ENCODE results near the gene CCDC92B. TPM values are rescaled to one million over a fixed set of nuclear protein-coding genes. Genes with fewer than 3 reads are reported as not detected.

Gene CCDC92B
- total RNA-seq, 2 experiments from 2014 or later, result not detected

DNA sequence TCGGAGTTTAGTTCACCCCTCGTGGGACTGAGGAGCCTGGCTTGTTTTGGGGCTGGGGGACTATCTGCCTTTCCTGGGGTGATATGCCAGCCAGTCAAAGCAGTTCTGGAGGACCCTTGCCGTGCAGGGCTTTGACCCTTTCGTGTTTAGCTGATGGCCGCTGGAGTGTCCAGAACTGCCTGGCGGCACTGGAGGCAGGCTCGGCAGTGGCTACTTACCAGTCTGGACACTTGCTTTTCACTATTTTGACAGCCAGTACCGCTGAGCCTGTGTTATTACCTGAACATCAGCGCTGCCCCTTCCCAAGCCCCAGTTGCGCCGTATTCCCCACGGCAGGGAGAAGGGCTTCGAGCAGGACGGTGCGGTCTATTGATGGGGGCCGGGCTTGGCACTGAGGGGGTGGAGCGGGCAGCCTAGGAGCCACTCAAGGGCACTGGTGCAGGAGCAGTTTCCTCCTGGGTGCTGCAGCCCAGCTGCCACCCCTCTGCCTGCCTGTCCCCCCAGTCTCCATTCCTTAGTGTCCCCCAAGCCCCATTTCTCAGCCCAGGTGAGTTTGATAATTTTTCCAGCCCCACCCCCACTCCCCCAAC lies 18.6 kb downstream of the CCDC92B start:
- CTCF ChIA-PET, result no interaction called here
- POLR2A ChIA-PET, result no interaction called here

DNA sequence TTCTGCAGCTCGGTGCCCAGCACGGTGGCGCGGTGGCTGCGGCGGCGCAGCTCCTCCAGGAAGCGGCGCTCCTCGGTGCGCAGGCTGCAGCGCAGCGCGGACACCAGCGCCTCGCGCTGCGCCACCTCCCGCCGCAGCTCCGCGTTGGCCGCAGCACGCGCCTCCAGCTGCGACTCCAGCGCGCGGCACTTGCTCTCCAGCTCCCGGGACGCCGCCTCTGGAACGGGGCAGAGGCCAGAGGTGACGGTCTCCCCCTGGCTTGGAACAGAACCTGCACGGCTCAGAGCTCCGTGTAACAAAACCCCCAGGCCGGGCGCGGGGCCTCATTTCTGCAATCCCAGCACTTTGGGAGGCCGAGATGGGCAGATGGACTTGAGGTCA lies 24.7 kb downstream of the CCDC92B start:
- POLR2A ChIA-PET, result no interaction called here
- CTCF ChIA-PET, result no interaction called here

DNA sequence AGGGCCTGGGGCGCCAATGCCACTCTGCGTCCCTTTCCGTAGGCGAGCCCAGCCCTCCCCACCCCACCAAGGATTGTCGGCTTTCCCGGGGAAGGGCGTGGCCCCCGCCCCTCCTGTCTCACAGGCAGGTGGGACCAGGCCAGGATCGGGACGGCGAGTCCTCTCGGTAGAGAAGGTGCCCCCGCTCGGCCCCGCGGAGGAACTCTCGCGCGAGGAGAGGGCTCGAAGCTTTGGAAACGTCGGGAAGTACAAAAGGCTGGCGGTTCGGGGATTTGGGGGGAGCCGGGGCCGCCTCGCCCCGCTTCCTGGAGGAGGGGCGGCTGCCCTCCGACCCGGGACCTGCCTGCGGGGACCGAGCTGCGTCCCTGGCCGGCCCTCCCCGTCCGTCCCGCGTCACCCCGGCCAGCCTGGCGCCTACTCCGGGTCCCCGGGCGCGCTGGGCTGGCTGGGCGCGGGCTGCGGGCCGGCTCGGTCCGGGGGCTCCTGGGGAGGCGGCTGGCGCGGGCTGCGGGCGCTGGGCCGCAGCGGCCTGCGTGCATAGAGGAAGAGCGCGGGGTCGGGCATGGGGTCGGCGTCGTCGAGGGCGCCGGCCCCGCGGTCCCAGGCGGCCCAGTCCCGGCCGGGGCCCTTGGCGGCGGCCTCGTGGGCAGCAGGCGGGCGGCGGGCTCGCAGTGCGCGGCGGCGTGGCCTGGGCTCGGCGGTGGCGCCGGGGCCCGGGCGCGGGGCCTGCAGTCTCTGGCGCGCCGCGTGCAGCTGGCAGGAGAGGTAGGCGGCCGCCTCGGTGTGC lies 25.3 kb downstream of the CCDC92B start:
- ChIA-PET POLR2A (no interaction called here), CTCF (interaction anchor here (0.5 kb wide), 1 partner anchor 39 kb away, joined by 3 read pairs; no protein-coding TSS in a partner anchor)

DNA sequence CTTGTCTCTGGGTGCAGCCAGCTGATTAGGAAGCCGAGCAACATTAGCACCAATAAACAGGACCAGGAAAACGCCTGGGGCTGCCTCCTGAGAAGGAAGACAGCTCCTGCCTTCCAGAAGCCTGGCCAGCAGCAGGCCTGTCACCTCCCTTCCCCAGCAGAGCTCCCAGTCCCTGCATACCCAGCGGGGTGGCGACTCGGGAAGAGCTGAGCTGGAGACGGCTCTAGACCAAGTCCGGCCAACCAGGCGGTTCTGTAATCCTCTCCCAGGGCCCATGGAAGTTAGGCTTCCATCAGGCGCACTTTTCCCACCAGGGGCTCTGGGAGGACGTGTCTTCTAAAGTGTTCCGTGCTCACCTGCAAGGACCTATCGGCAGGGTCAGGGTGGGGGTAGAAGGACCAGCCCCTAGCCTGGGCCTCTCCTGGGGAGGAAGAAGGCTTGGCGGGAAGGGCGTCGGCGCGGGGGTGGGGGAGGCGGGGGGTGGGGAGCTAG lies 25.9 kb downstream of the CCDC92B start:
- ChIA-PET POLR2A (no interaction called here), CTCF (interaction anchor here (0.5 kb wide), 1 partner anchor 39 kb away, joined by 3 read pairs; no protein-coding TSS in a partner anchor)

DNA sequence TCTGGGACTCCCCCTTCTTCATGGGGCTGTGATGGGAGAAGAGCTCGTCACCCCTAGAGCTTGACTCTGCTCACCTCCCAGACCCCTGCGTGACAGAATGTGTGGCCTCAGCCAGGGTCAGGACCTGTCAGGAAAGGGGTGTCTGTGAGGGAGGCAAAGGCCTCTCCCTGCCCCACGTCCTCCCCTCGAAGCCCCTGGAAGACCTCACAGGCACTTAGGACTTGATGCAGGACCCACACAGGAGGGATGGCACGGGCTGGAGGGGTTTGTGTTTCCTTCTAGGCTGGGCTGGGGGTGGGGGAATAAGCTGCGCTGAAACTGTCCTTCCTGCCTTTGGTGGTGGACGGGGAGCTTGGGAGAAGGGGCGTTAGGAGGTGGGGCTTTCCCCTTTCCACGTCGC lies 26.8 kb downstream of the CCDC92B start:
- ChIA-PET CTCF (no interaction called here), POLR2A (no interaction called here)

DNA sequence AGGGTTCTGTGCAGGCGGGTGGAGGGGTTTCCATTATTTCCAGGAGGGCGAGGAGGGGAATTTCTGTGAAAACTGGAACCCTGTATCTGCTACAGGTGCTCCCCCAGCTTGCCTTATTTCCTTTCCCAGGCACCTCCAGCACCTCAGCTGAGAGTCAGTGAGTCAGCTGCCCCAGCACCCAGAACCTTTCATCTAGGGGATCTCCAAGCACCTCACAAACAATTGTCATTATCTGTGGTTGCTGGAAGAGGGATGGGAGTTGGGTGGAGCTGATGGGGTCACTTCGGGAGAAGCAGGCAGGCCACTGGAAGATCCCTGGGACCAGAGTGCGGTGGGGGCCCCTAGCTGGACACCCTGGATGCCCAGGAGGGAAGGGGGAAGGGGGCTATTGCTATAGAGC lies 27.8 kb downstream of the CCDC92B start:
- POLR2A ChIA-PET, result no interaction called here
- CTCF ChIA-PET, result no interaction called here

DNA sequence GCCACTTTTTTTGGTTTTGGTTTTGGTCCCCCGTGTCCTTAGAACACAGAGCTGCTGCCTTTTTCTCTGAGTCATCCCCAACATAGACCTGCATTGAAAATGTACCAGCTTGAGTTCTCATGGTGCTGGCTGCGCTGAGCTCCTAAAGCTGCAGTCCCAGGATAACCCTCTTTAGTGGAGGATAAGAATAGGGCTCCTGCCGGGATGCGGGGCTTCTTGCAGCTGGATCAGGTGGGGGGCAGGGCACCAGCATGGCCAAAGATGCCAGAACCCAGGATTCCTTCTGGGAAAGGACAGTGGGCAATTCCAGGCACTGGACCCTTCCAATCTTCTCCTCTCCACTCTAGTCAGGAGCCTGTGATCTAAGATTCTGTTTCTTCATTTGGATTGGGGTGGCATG lies 29.6 kb downstream of the CCDC92B start:
- POLR2A ChIA-PET, result no interaction called here

DNA sequence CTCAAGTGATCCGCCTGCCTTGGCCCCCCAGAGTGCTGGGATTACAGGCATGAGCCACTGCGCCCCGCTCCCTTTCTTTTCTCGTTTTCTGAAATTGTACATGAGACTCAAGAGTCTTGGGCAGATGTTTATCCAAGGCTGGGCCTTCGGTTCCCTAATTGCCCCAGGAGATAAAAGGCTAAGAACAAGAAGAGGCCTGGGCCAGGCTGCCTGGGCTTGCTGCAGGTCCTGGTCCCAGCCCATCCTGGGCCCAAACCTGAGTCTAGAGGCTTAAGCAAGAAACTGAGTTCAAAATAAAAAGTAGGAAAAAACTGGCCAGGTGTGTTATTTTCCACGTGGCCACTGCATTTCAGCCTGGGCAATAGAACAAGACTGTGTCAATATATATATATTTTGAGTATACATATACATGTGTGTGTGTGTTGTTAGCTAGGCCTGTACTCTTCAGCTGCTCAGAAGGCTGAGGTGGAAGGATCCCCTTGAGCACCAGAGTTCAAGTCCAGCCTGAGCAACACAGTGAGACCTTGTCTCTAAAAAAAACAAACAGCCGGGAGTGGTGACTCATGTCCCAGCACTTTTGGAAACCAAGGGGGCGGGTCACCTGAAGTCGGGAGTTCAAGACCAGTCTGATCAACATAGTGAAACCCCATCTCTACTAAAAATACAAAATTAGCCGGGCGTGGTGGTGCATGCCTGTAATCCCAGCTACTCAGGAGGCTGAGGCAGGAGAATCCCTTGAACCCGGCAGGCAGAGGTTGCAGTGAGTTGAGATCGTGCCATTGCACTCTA lies 31.1 kb downstream of the CCDC92B start:
- ChIA-PET CTCF (no interaction called here), POLR2A (no interaction called here)

More for the DNA sequence above, 29.6 kb downstream of the CCDC92B start:
- CTCF ChIA-PET, result no interaction called here

DNA sequence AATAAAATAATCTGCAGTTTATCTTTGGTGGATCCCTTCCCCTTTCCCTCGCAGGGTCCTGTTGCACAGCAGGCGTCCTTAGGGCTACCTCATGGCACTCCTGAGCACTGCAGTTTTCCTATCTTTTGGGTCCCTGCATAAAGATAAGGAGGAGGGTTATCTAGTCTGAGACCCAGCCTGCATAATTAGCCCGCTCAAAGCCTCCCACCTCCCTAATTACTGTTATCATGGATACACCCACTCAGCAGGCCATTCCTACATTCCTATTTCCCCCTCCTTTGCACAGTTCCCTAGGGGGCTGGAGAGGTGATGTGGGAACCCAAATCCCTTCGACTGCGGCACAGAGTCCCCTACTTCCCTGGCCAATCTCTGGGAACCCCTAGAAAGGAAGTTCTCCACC lies 32.8 kb downstream of the CCDC92B start:
- ChIA-PET CTCF (interaction anchor here (0.6 kb wide), 1 partner anchor 55 kb away, joined by 4 read pairs; no protein-coding TSS in a partner anchor), POLR2A (no interaction called here)

DNA sequence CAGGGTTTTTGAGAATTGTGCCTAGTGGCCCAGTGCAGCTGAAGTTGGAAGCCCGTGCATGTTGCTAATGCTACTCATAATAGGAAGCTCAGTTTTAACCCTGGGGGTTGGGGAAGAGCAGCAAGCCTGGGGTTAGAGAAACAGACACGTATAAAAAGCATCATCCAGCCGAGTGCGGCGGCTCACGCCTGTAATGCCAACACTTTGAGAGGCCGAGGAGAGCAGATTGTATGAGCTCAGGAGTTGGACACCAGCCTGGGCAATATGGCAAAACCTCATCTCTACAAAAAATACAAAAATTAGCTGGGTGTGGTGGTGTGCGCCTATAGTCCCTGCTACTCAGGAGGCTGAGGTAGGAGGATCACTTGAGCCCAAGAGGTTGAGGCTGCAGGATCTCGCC lies 35.6 kb downstream of the CCDC92B start:
- ChIA-PET CTCF (no interaction called here), POLR2A (no interaction called here)

DNA sequence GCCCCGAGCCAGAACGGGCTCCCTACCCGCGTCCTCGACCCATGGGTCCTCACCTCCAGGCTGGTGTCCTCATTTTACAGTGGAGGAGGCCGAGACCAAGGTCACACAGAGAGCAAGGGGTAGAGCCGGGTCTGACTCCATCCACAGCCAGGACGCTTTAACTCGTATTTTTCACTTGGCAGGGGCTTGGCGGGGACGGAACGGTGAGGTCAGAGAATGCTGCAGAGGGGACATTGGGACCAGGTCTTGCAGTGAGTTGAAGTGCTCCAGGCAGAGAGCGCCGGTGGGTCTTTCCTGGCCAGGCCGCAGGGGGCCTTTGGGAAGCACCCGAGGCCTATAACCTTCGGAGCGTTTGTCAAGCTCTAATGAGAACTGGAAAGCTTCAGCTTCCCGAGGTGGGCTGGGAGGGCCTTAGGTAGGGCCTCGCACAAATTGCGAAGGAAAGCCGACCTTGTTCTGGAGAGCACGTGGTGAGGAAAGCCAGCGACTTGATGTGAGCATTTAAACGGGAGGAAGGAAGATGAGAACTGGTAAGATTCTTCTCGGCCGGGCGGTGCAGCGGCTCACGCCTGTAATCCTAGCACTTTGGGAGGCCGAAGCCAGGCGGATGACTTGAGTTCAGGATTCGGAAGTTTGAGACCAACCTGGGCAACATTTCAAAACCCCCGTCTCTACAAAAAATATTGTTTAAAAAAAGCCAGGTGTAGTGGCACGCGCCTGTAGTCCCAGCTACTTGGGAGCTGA lies 37.0 kb downstream of the CCDC92B start:
- ChIA-PET POLR2A (interaction anchor here (0.7 kb wide), 2 partner anchors 93 to 195 kb away, joined by 4 to 5 read pairs; no protein-coding TSS in a partner anchor), CTCF (no interaction called here)

DNA sequence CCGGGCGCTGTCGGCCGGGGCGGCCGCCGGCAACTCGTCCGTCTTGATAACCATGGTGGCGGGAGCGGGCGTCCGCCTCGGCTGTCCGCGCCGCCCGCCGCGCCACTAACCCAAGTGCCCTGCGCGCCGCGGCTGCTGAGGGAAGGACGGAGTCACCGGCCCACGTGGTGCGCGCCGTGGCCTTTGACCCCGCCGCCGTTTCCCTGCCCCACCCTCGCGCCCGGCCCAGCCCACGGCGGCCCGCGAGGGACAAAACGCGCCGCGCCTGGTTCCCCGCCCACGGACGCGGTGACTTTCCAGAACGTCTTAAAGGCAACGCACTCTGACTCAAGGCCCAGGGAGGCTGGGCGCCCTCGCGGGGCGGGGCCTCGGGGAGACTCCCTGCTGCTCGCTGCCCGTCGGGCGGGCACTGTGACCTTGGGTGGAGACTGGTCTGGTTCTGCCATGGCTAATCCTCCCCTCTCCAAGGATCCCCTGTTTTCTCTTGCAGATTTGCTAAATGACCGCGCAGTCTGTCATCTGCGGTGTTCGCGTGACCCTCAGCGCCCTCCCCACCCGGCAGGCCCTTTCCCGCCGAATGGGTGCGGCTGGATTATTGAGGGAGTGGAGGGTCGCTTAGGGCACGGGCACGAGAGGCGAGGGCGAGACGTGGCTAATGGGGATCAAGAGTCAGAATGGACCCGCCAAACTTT lies 37.7 kb downstream of the CCDC92B start, which contains the start of gene CLUH:
Gene CLUH (minus strand): TSS at position 157 of the 692 bp plus-strand sequence. CDS start 103 bp downstream, at position 54.
- ChIA-PET POLR2A (no interaction called here), CTCF (no interaction called here)

DNA sequence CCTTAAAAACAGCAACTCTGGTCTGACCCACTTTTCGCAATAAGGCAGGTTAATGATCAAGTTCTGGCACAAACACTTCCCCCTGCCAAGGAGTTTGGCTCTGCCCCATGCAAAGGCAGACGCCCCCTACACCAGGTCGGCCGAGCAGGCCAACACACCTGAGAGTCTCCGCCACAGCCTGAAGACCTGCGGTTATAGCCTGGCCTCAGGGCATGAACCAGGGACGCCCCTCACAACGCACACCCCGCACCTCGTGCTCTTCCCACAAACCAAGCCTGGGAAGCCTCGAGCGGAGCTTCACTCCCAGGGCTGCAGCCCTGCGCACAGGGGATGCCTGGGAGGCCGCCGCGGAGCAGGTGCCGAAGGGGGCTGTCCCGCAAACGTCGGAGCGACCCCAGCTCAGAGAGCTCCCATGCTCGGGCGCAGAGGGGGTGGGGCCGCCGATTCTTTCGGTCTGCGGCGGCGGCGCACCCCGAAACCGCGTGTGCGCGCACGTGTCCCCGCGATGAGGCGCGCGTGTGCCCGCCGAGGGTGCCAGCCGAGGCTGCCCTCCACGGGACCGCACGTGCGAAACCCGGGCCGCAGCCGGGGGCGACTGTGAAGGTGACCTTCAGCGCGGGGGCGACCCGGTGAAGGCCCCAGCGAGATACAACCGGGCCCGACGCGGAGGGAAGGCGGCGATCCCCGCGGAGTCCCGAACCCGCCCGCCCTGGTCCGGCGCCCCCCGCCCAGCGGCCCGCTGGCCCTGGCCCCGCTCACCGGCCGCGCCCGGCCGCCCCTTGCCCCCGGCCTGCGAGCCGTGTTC lies 38.4 kb downstream of the CCDC92B start:
- ChIA-PET POLR2A (interaction anchor here (0.9 kb wide), 1 partner anchor 199 kb away, joined by 4 read pairs; the partner anchor contains the start of gene METTL16), CTCF (no interaction called here)

DNA sequence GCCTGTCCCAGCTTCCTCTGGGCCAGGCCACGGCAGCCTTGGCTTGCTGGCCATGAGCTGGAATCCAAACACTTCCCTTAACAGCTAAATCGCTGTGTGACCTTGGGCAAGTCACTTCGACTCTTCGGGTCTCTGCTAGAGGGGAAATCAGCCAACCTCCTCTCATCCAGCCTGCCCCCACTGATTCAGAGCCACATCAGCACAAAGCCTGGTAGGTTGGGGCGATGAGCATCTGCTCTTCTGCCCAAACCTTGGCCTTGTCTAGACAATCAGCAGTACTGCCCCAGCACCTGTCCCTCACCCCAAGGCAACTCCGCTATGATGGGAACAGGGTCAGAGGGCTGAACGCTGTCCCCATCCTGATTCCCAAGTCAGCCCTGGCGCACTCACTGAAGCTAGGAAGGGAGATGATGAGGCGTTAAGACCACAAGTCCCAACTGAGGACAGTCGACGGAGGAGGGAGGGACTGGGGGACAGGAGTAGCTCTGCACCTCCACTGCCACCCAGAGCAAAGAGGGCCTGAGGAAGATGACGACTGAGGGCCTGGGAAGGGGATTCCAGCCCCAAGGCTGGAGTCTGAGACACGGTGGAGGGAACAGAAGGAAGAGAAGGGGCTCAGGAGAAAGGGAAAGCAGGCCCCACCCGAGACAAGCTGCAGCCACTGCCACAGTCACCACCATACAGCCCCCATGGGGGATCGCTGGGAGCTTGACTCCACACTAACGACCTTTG lies 39.2 kb downstream of the CCDC92B start:
- CTCF ChIA-PET, result no interaction called here
- POLR2A ChIA-PET, result interaction anchor here (0.9 to 1.1 kb wide), 2 partner anchors 104 to 198 kb away, joined by 3 to 4 read pairs; partner anchors contain the start of gene METTL16

DNA sequence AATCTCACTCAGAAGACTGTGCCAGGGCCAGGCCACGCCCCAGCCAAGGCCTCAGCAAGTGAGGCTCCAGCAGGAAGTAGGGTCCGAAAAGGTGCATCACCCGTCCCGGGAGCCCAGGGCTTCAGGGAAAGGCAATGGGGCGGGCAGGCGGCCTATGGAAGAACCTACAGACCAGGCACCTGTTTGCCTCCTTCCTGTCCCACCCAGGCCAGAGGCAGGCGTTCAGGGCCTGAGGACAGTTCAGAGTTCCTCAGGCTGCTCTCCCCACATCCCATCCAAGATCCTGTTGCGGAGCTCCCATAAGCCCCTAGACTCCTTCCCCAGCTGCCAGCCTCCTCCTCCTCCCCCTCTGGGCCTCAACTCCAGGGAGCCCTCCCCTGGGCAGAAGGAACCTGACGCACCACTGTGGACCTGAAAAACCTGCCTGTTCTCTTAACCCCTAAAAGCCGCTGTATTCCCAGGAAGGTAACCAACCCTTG lies 40.2 kb downstream of the CCDC92B start:
- POLR2A ChIA-PET, result interaction anchor here (0.5 to 1.1 kb wide), 3 partner anchors 105 to 1950 kb away, joined by 3 to 6 read pairs (median 3); no protein-coding TSS in a partner anchor
- CTCF ChIA-PET, result no interaction called here

DNA sequence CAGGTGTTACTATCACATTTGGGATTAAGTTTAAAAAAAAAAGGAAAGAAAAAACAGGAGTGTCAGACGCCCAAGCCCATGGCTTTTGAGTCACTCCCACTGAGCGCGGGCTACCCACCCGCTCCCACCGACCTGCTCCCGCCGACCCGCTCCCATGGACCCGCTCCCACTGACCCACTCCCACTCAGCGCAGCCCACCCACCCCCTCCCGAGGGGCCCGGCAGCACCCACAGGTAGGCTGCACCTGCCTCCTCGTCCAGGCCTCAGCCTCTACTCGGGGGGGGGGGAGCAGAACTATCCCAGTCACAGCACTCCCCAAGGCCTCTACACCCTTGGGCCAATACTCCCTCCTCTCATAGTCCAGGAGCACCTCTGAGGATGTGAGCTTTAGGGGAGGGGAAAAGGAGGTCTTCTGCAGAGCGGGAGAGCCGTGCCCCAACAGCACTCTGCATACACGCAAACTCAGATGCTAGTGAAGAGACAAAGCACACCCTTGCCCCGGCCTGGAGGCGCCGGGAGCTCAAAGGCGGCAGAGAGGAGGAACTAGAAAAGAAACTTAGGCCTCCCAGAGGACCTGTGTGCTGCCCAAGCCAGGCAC lies 40.8 kb downstream of the CCDC92B start:
- POLR2A ChIA-PET, result no interaction called here
- CTCF ChIA-PET, result no interaction called here
